ENCODE measurements around the gene PDIA2.

PDIA2 gene

GRCh38 chr16:297832-298231, 14.9 kb downstream of the PDIA2 start:
- ChIA-PET POLR2A (no interaction called here), CTCF (no interaction called here)
- 98% methylated on average over 20 of the region's 32 CpGs for WGBS (ENCODE audit: insufficient coverage)
- DNase-seq, result no peak
- Histone ChIP-seq H3K27me3 (replicated peaks in 2 of 5; ENCODE audit: control insufficient read depth in 4 of 5, insufficient read depth in 5 of 5, low read length in 4 of 5) (no peaks in the 10 kb centered on the region), H3K4me1 (ENCODE audit: control extremely low read depth in 1 of 4, control insufficient read depth in 4 of 4, insufficient read depth in 4 of 4, low read length in 3 of 4) (peaks cover 0 to 4% (median 0%) of the 10 kb centered on the region in 4 experiments), H3K4me3 (ENCODE audit: control insufficient read depth in 1 of 7, extremely low read depth in 1 of 7, insufficient read depth in 4 of 7, low read depth in 2 of 7, low read length in 6 of 7) (no peak overlapping the region), H3K36me3 (ENCODE audit: control insufficient read depth in 4 of 4, insufficient read depth in 4 of 4, low read length in 3 of 4) (peaks cover 9 to 46% (median 33%) of the 10 kb centered on the region in 4 experiments), H3K27ac (ENCODE audit: insufficient read depth in 1 of 2, low read depth in 1 of 2, low read length in 2 of 2, poor library complexity in 1 of 2, severe bottlenecking in 2 of 2) (no peak overlapping the region), H3K9me3 (ENCODE audit: control extremely low read depth in 1 of 5, control insufficient read depth in 4 of 5, insufficient read depth in 2 of 5, low read depth in 1 of 5, low read length in 4 of 5) (no peaks in the 10 kb centered on the region)

DNA sequence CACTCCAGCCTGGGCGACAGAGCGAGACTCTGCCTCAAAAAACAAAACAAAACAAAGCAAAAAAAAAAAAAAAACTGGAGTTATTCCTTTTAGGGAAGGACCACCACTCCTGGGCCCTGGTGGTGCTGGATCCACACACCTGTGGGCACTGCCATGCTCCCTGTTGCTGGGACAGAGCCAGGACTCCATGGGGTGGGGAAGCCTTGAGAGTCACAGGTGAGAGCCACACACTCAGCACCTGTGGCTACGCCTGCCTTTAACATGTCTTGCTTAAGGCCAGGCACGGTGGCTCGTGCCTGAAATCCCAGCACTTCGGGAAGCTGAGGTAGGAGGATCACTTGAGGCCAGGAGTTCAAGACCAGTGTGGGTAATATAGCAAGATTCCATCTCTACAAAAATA, 18.3 kb downstream of the PDIA2 start:
- Histone ChIP-seq H3K4me3 (ENCODE audit: control insufficient read depth in 1 of 7, extremely low read depth in 1 of 7, insufficient read depth in 4 of 7, low read depth in 2 of 7, low read length in 6 of 7) (no peak overlapping the region), H3K9me3 (ENCODE audit: control extremely low read depth in 1 of 5, control insufficient read depth in 4 of 5, insufficient read depth in 2 of 5, low read depth in 1 of 5, low read length in 4 of 5) (no peaks in the 10 kb centered on the region), H3K27me3 (replicated peaks in 2 of 5; ENCODE audit: control insufficient read depth in 4 of 5, insufficient read depth in 5 of 5, low read length in 4 of 5) (no peaks in the 10 kb centered on the region), H3K36me3 (ENCODE audit: control insufficient read depth in 4 of 4, insufficient read depth in 4 of 4, low read length in 3 of 4) (peaks cover 9 to 47% (median 40%) of the 10 kb centered on the region in 4 experiments), H3K4me1 (ENCODE audit: control extremely low read depth in 1 of 4, control insufficient read depth in 4 of 4, insufficient read depth in 4 of 4, low read length in 3 of 4) (peaks cover 0 to 2% (median 0%) of the 10 kb centered on the region in 4 experiments), H3K27ac (ENCODE audit: insufficient read depth in 1 of 2, low read depth in 1 of 2, low read length in 2 of 2, poor library complexity in 1 of 2, severe bottlenecking in 2 of 2) (no peak overlapping the region)
- ChIA-PET CTCF (interaction anchor here (1.5 kb wide), 1 partner anchor 61 kb away, joined by 5 read pairs; no protein-coding TSS in a partner anchor), POLR2A (no interaction called here)
- DNase-seq, result no peak
- WGBS (ENCODE audit: insufficient coverage), result 100% methylated on average over 1 of the region's 6 CpGs

GRCh38 chr16:301950-302349, 19.0 kb downstream of the PDIA2 start:
- CTCF ChIA-PET, result interaction anchor here (0.8 to 3.2 kb wide), 4 partner anchors 9 to 60 kb away, joined by 3 to 16 read pairs (median 6); no protein-coding TSS in a partner anchor
- H3K27me3 ChIP-seq (replicated peaks in 2 of 5; ENCODE audit: control insufficient read depth in 4 of 5, insufficient read depth in 5 of 5, low read length in 4 of 5), result no peaks in the 10 kb centered on the region
- no peak for DNase-seq
- no peak overlapping the region for H3K4me3 ChIP-seq (ENCODE audit: control insufficient read depth in 1 of 7, extremely low read depth in 1 of 7, insufficient read depth in 4 of 7, low read depth in 2 of 7, low read length in 6 of 7)
- peaks cover 3 to 47% (median 43%) of the 10 kb centered on the region in 4 experiments for H3K36me3 ChIP-seq (ENCODE audit: control insufficient read depth in 4 of 4, insufficient read depth in 4 of 4, low read length in 3 of 4)
- no peaks in the 10 kb centered on the region for H3K4me1 ChIP-seq (ENCODE audit: control extremely low read depth in 1 of 4, control insufficient read depth in 4 of 4, insufficient read depth in 4 of 4, low read length in 3 of 4)
- WGBS (ENCODE audit: insufficient coverage), result 96% methylated on average over 10 of the region's 13 CpGs
- no peaks in the 10 kb centered on the region for H3K9me3 ChIP-seq (ENCODE audit: control extremely low read depth in 1 of 5, control insufficient read depth in 4 of 5, insufficient read depth in 2 of 5, low read depth in 1 of 5, low read length in 4 of 5)
- POLR2A ChIA-PET, result no interaction called here
- no peak overlapping the region for H3K27ac ChIP-seq (ENCODE audit: insufficient read depth in 1 of 2, low read depth in 1 of 2, low read length in 2 of 2, poor library complexity in 1 of 2, severe bottlenecking in 2 of 2)

DNA sequence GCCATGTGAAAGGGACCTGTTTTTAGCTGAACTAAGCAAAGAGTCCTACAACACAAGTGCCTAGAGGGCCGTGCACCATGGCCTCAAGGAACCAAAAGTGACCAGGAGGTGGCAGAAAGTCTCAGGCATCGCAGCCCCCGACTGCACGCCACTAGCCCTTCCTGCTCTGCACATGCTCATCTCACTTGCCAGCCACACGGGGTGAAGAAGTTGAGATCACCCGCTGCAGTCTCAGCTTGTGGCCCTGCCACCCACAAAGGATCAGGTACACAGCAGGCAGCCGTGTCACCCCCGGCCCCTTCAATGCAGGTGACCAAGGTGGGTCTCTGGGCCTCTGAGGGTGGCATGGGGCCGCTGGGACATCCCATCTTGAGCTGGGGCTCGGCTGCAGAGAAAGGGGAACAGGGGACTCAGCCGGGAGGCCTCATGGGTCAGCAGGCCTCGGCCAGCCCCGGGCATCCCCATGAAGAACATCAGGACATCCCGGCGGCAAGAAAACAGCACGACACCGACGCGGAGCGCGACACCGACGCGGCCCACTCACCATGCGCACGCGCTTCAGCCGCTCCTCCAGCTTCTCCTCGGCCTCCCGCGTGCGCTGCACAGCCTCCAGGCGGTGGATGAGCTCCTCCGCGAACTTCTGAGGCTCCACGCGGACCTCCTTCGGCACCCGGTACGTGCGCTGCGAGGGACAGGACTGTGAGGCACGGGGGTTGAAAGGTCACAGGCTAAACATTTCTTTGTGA, 21.0 kb downstream of the PDIA2 start:
- H3K4me3 ChIP-seq (ENCODE audit: control insufficient read depth in 1 of 7, extremely low read depth in 1 of 7, insufficient read depth in 4 of 7, low read depth in 2 of 7, low read length in 6 of 7), result no peak overlapping the region
- H3K9me3 ChIP-seq (ENCODE audit: control extremely low read depth in 1 of 5, control insufficient read depth in 4 of 5, insufficient read depth in 2 of 5, low read depth in 1 of 5, low read length in 4 of 5), result no peaks in the 10 kb centered on the region
- DNase-seq, result peak; percentile 43 to 69 (median 69)
- H3K27ac ChIP-seq (ENCODE audit: insufficient read depth in 1 of 2, low read depth in 1 of 2, low read length in 2 of 2, poor library complexity in 1 of 2, severe bottlenecking in 2 of 2), result no peak overlapping the region
- no peaks in the 10 kb centered on the region for H3K27me3 ChIP-seq (replicated peaks in 2 of 5; ENCODE audit: control insufficient read depth in 4 of 5, insufficient read depth in 5 of 5, low read length in 4 of 5)
- WGBS (ENCODE audit: insufficient coverage), result 94% methylated on average over 42 of the region's 43 CpGs
- POLR2A ChIA-PET, result no interaction called here
- peaks cover 0 to 10% (median 0%) of the 10 kb centered on the region in 4 experiments for H3K4me1 ChIP-seq (ENCODE audit: control extremely low read depth in 1 of 4, control insufficient read depth in 4 of 4, insufficient read depth in 4 of 4, low read length in 3 of 4)
- CTCF ChIA-PET, result interaction anchor here (0.7 to 3.2 kb wide), 7 partner anchors 9 to 58 kb away, joined by 3 to 16 read pairs (median 3); no protein-coding TSS in a partner anchor
- H3K36me3 ChIP-seq (ENCODE audit: control insufficient read depth in 4 of 4, insufficient read depth in 4 of 4, low read length in 3 of 4), result peaks cover 2 to 50% (median 46%) of the 10 kb centered on the region in 4 experiments

- Histone ChIP-seq H3K9me3 (ENCODE audit: control extremely low read depth in 1 of 5, control insufficient read depth in 4 of 5, insufficient read depth in 2 of 5, low read depth in 1 of 5, low read length in 4 of 5) (no peaks in the 10 kb centered on the region), H3K4me1 (ENCODE audit: control extremely low read depth in 1 of 4, control insufficient read depth in 4 of 4, insufficient read depth in 4 of 4, low read length in 3 of 4) (peaks cover 0 to 21% (median 2%) of the 10 kb centered on the region in 4 experiments), H3K27me3 (replicated peaks in 2 of 5; ENCODE audit: control insufficient read depth in 4 of 5, insufficient read depth in 5 of 5, low read length in 4 of 5) (no peaks in the 10 kb centered on the region), H3K36me3 (ENCODE audit: control insufficient read depth in 4 of 4, insufficient read depth in 4 of 4, low read length in 3 of 4) (peaks cover 4 to 57% (median 47%) of the 10 kb centered on the region in 4 experiments), H3K27ac (ENCODE audit: insufficient read depth in 1 of 2, low read depth in 1 of 2, low read length in 2 of 2, poor library complexity in 1 of 2, severe bottlenecking in 2 of 2) (no peak overlapping the region), H3K4me3 (ENCODE audit: control insufficient read depth in 1 of 7, extremely low read depth in 1 of 7, insufficient read depth in 4 of 7, low read depth in 2 of 7, low read length in 6 of 7) (no peak overlapping the region)
- no peak for DNase-seq
- ChIA-PET CTCF (interaction anchor here (0.7 to 1.7 kb wide), 3 partner anchors 12 to 66 kb away, joined by 3 to 4 read pairs (median 4); no protein-coding TSS in a partner anchor), POLR2A (no interaction called here)
- WGBS (ENCODE audit: insufficient coverage), result 96% methylated on average over 14 of the region's 19 CpGs
Observed at GRCh38 chr16:305916-306626, 23.1 kb downstream of the PDIA2 start.

- no peaks in the 10 kb centered on the region for H3K27me3 ChIP-seq (replicated peaks in 2 of 5; ENCODE audit: control insufficient read depth in 4 of 5, insufficient read depth in 5 of 5, low read length in 4 of 5)
- POLR2A ChIA-PET, result no interaction called here
- WGBS (ENCODE audit: insufficient coverage), result 98% methylated on average over 17 of the region's 17 CpGs
- no peaks in the 10 kb centered on the region for H3K9me3 ChIP-seq (ENCODE audit: control extremely low read depth in 1 of 5, control insufficient read depth in 4 of 5, insufficient read depth in 2 of 5, low read depth in 1 of 5, low read length in 4 of 5)
- peaks cover 4 to 59% (median 47%) of the 10 kb centered on the region in 4 experiments for H3K36me3 ChIP-seq (ENCODE audit: control insufficient read depth in 4 of 4, insufficient read depth in 4 of 4, low read length in 3 of 4)
- no peak overlapping the region for H3K4me3 ChIP-seq (ENCODE audit: control insufficient read depth in 1 of 7, extremely low read depth in 1 of 7, insufficient read depth in 4 of 7, low read depth in 2 of 7, low read length in 6 of 7)
- peaks cover 0 to 21% (median 2%) of the 10 kb centered on the region in 4 experiments for H3K4me1 ChIP-seq (ENCODE audit: control extremely low read depth in 1 of 4, control insufficient read depth in 4 of 4, insufficient read depth in 4 of 4, low read length in 3 of 4)
- no peak overlapping the region for H3K27ac ChIP-seq (ENCODE audit: insufficient read depth in 1 of 2, low read depth in 1 of 2, low read length in 2 of 2, poor library complexity in 1 of 2, severe bottlenecking in 2 of 2)
- CTCF ChIA-PET, result interaction anchor here (0.7 to 1.1 kb wide), 5 partner anchors 11 to 55 kb away, joined by 3 to 4 read pairs (median 3); no protein-coding TSS in a partner anchor
- no peak for DNase-seq
Observed at GRCh38 chr16:306911-307370, 24.0 kb downstream of the PDIA2 start.

Data from common myeloid progenitor, CD34-positive (primary cell).